Measurements from ENCODE around the gene UGP2. TPM values are rescaled to one million over a fixed set of nuclear protein-coding genes. Genes with fewer than 3 reads are reported as not detected.

UGP2 gene
- total RNA-seq, 1 experiment from 2014 or later: 55.8 TPM

- BruUV-seq (replicated peaks): no TSS peak
- Histone ChIP-seq H3K9me2 (replicated peaks; ENCODE audit: low read length) (no peaks in the 10 kb centered on the region), H3K4me3 (ENCODE audit: low read length) (no peak overlapping the region), H3F3A (ENCODE audit: low read length, unreplicated experiment) (no peaks in the 10 kb centered on the region), H3K79me2 (ENCODE audit: low read length) (no peaks in the 10 kb centered on the region), H3K9ac (ENCODE audit: low read length) (no peak overlapping the region), H3K27me3 (ENCODE audit: low read length) (no peaks in the 10 kb centered on the region), H2AFZ (ENCODE audit: low read length) (no peak overlapping the region), H3K4me2 (ENCODE audit: low read length) (no peak overlapping the region), H3K4me1 (ENCODE audit: insufficient read depth, low read length) (no peaks in the 10 kb centered on the region), H3K27ac (ENCODE audit: low read length) (no peak overlapping the region), H3K9me3 (ENCODE audit: low read length) (no peaks in the 10 kb centered on the region), H4K20me1 (ENCODE audit: low read length) (no peaks in the 10 kb centered on the region), H3K36me3 (ENCODE audit: low read depth, low read length) (no peaks in the 10 kb centered on the region)
- ChIA-PET POLR2A (ENCODE audit: unreplicated experiment) (no interaction called here), CTCF (no interaction called here)
- intact Hi-C loops (cut with micrococcal nuclease): no loop called here
- DNase-seq (no peak), ATAC-seq (no peak)
- TF ChIP-seq, protein P1, sequence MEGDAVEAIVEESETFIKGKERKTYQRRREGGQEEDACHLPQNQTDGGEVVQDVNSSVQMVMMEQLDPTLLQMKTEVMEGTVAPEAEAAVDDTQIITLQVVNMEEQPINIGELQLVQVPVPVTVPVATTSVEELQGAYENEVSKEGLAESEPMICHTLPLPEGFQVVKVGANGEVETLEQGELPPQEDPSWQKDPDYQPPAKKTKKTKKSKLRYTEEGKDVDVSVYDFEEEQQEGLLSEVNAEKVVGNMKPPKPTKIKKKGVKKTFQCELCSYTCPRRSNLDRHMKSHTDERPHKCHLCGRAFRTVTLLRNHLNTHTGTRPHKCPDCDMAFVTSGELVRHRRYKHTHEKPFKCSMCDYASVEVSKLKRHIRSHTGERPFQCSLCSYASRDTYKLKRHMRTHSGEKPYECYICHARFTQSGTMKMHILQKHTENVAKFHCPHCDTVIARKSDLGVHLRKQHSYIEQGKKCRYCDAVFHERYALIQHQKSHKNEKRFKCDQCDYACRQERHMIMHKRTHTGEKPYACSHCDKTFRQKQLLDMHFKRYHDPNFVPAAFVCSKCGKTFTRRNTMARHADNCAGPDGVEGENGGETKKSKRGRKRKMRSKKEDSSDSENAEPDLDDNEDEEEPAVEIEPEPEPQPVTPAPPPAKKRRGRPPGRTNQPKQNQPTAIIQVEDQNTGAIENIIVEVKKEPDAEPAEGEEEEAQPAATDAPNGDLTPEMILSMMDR (conservative IDR thresholded peaks at IDR 0.05; ENCODE audit: low read depth, low read length): no peak
- no peak for TF ChIP-seq EZH2phosphoT487 (IDR thresholded peaks at IDR 0.05; ENCODE audit: borderline replicate concordance, low read length)
These were observed 22.4 kb upstream of the UGP2 start for GRCh38 chr2:63819256-63819655.

GRCh38 chr2:63819765-63820717, 21.7 kb upstream of the UGP2 start:
- Histone ChIP-seq H3K4me3 (ENCODE audit: low read length) (no peak overlapping the region), H3K9me3 (ENCODE audit: low read length) (no peaks in the 10 kb centered on the region), H3K4me1 (ENCODE audit: insufficient read depth, low read length) (no peaks in the 10 kb centered on the region), H3K79me2 (ENCODE audit: low read length) (no peaks in the 10 kb centered on the region), H3K9me2 (replicated peaks; ENCODE audit: low read length) (no peaks in the 10 kb centered on the region), H3K27ac (ENCODE audit: low read length) (no peak overlapping the region), H3K9ac (ENCODE audit: low read length) (no peak overlapping the region), H3K27me3 (ENCODE audit: low read length) (no peaks in the 10 kb centered on the region), H3F3A (ENCODE audit: low read length, unreplicated experiment) (no peaks in the 10 kb centered on the region), H3K36me3 (ENCODE audit: low read depth, low read length) (no peaks in the 10 kb centered on the region), H4K20me1 (ENCODE audit: low read length) (no peaks in the 10 kb centered on the region), H3K4me2 (ENCODE audit: low read length) (no peak overlapping the region), H2AFZ (ENCODE audit: low read length) (no peak overlapping the region)
- BruUV-seq (replicated peaks): no TSS peak
- intact Hi-C loops (cut with micrococcal nuclease): no loop called here
- no peak for TF ChIP-seq EZH2 (IDR thresholded peaks at IDR 0.05; ENCODE audit: low read length, unreplicated experiment)
- DNase-seq: no peak
- CTCF ChIA-PET: no interaction called here
- ATAC-seq: no peak
- POLR2A ChIA-PET (ENCODE audit: unreplicated experiment): no interaction called here

- H3K27me3 ChIP-seq (ENCODE audit: low read length): no peaks in the 10 kb centered on the region
- H3K4me3 ChIP-seq (ENCODE audit: low read length): no peak overlapping the region
- intact Hi-C loops (cut with micrococcal nuclease): no loop called here
- H3K79me2 ChIP-seq (ENCODE audit: low read length): no peaks in the 10 kb centered on the region
- BruUV-seq (replicated peaks): no TSS peak
- CTCF ChIA-PET: no interaction called here
- no peaks in the 10 kb centered on the region for H3K9me2 ChIP-seq (replicated peaks; ENCODE audit: low read length)
- H3K9me3 ChIP-seq (ENCODE audit: low read length): no peaks in the 10 kb centered on the region
- ATAC-seq: no peak
- H3K4me2 ChIP-seq (ENCODE audit: low read length): no peak overlapping the region
- no peak overlapping the region for H3K9ac ChIP-seq (ENCODE audit: low read length)
- H2AFZ ChIP-seq (ENCODE audit: low read length): no peak overlapping the region
- POLR2A ChIA-PET (ENCODE audit: unreplicated experiment): no interaction called here
- H3K4me1 ChIP-seq (ENCODE audit: insufficient read depth, low read length): no peaks in the 10 kb centered on the region
- no peaks in the 10 kb centered on the region for H3F3A ChIP-seq (ENCODE audit: low read length, unreplicated experiment)
- no peak for TF ChIP-seq EZH2phosphoT487 (IDR thresholded peaks at IDR 0.05; ENCODE audit: borderline replicate concordance, low read length)
- no peak for TF ChIP-seq EZH2 (IDR thresholded peaks at IDR 0.05; ENCODE audit: low read length, unreplicated experiment)
- TF ChIP-seq, protein P1 (conservative IDR thresholded peaks at IDR 0.05; ENCODE audit: low read depth, low read length): no peak
- H3K27ac ChIP-seq (ENCODE audit: low read length): no peak overlapping the region
- no peak for DNase-seq
- no peaks in the 10 kb centered on the region for H4K20me1 ChIP-seq (ENCODE audit: low read length)
- no peaks in the 10 kb centered on the region for H3K36me3 ChIP-seq (ENCODE audit: low read depth, low read length)
These were observed 20.7 kb upstream of the UGP2 start for GRCh38 chr2:63820969-63821368.

Measured in PC-3 (cell line).